ENCODE results near the gene MXI1.
A peak's percentile ranks its signal among the peaks of the same experiment; 100 is the strongest.

The MXI1 gene

DNA sequence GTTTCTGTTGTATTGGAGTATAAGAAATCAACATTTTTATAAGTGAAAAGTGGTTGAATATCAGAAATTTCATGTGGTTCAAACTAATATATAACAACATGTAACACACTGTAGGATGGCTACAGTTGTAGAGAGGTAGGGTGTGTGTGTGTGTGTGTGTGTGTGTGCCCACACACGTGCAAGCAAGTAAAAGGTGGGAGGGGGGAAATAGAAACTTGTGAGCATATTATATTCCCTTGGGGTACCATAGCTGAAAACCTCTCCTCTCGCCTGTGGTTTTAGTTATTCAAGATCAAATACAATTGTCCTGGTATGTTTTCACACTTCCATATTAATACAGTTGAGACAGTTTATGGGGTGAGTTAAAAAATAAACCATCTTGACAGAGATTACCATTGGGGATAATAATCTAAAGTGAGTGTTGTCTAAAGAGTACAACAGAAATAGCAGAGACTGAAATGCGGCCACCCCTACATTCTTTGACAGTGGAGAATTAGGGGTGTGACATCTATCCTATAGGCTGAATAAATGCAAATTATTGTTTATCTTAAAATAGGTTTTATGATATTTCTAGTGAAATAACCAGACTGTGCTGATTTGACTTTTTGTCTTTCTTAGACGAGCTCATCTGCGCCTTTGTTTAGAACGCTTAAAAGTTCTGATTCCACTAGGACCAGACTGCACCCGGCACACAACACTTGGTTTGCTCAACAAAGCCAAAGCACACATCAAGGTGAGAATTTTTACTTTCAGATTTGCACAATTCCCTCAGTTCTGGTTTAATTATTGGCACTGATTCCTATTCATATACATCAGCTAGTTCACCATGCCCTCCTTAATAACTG is 71.4 kb downstream of the MXI1 start:
- no peak for DNase-seq

DNA sequence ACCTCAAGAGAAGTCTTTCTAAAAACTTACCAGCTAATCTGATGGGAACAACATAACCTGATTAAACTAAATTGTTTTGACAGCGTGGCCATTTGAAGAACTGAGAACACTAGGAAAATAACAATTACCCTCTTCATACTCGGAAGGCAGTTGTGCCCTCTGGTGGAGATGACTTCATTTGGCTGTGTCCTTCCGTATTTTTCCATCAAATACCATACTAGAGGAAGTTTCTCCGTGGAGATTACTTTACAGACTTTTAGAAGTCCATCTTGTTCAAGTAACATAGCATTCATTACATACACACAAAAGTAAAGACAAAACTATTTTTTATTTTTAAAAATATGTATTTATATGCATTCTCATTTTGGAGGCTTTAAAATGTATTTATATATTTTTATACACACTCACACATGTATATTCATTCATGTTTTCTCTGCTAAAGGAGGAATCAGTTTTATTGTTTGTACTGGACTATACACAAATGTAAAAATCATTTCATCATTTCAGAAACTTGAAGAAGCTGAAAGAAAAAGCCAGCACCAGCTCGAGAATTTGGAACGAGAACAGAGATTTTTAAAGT is 72.1 kb downstream of the MXI1 start:
- no peak for DNase-seq

DNA sequence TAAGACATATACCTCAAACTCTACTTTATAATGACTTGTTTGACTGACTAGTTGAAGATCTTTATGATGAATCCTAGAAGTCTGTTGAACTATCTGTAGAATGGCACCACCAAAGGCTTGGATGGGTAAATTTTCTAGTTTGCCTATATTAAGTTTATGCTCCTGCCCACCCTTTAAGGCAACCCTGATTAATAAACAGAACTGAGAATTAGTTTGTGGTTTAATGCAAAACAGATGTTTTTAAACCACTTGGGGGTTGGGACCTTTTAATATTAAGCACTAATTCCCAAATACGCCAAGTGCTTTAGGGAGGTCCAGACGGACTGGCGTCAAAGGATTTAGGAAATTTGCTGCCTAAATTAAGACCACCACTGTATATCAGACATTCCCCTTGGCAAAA is 76.9 kb downstream of the MXI1 start:
- DNase-seq = no peak

DNA sequence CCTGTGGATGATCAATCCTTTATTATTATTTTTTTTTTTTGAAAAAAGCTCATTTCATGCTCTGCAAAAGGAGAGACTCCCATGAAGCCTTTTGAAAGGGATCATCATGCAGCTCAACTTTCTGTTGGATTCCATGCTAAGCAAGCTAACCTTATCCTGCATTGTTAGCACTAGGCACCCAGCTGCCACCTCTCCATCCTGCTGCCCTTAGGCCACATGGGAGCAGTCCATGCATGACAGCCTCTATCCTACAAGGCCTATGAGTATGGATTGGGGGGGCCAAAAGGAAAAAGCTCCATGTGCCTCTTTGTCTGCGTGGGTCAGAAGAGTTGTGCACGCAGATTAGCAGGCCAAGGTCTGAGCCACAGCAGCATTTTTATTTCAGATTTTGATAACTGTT is 78.1 kb downstream of the MXI1 start:
- DNase-seq = no peak

DNA sequence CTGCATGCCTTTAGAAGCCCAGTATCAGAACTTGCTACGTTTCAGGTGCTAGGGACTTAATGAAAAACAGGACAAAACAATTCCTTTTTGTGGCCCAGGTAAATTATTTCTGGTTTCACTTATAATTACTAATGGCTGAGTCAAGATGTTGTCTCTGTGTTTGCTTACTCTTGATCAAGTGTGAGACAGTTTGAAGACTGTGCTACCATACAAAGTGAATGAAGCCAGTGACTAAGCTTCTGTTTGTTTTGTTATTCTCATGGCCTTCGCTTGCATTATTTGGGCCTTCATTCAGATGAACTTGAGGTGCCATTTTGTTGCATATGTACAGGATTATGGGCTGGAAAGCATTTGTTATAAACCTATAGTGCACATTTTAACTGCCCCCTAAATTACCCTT is 79.4 kb downstream of the MXI1 start:
- DNase-seq = no peak

DNA sequence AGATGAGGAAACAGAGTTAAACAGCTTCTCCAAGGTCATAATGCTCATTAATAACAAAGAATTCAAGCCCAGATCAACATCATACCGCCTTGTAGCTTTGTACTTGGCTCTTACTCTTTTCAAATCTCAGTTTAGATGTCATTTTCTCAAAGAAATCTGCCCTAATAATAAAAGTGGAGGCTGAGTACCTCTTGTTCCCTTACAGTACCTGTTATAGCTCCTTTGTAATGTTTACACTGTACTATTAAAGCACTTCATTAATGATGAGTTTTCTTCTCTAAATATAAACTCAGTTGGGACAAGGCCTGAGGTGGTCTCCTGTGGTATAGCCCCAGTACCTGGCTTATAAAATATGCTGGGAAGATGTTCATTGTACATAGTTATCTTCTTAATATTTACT is 89.6 kb downstream of the MXI1 start:
- DNase-seq = no peak

DNA sequence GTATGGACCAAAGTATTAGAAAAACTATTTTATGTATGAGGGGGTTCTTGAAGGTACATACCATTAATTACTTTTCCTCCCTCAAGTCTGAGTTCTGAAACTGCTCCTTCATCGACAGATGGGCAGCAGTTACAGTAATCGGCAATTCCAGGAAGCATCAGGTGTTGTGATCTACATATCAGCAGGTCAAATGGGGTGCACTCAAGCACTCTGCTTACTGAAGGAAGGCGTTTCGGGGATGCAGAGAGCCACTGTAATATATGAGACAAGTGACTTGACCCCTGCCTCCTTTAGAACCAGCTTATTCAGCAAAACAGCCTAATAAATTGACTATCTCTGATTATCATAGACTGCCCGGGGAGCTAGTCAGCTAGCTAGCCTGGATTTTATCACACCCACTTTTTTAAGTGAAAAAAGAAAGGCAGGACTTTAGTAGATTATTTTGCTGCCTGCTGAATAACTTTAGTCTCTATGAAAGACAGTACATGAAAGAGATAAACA is 93.1 kb downstream of the MXI1 start:
- DNase-seq = no peak

DNA sequence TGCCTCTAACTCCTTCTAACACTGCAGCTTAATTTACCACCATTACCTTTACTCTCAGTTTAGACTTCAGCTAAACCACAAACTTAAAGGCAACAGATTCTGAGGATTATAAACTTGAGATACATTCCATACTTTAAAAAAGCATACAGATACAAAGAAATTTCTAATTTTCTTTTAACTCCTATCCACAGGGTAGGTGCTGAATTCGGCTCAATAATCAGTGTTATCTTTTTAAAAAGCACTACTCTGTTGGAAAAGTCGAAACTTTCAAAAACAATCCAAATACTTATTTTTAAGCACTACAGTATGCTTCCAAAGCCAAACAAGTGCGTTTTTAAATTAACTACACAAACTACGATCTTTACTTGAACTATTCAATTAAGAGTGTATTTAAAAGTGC is 96.3 kb downstream of the MXI1 start:
- no peak for DNase-seq

DNA sequence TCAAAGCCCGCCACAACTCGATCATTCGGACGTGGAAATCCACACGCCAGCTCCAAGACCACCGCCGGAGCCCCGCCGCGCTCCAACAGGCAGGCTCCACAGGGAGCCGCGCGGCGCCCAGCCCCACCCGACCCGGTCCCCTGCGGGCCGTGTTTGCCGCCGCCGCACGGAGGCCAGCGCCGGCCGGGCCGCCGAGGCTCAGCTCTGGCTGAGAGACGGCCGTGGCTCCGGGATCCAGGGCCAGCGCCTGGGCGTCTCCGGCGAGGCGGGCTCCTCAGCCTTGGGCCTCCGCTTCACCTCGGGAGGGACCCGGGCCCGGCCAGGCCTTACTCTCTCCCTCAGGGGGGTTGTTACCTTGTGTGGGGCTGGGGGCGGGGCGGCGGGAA is 97.0 kb downstream of the MXI1 start:
- no peak for DNase-seq

DNA sequence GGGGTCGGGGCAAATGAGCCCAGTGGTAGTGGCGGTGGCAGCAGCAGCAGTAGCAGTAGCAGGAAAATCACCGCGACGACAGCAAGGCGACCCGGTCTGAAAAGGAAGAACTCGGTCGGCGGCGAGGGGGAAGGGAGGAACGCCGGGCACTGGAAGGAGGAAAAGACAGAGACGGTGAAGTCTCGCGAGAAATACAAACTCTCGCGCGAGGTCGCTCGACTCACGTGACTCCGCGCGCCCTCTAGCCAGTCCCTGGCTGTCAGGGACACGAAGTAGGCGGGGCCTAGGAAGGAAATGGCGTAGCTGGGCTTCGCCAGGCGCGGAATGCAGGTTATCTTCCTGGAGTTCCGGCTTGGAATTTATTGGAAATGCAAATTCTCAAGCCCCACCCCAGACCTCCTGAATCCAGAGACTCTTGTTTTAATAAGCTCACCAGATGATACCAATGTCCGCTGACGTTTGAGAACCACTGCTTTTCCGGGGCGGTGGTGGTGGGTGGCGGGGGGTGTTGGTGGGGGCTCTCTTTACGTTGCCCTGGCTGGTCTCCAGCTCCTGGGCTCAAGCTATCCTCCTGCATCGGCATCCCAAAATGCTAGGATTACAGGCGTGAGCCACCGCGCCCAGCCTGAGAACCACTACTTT is 97.5 kb downstream of the MXI1 start, which contains the start of gene SMNDC1:
Gene SMNDC1, minus strand, starts transcription at position 141 of the 642 bp plus-strand sequence. CDS start 1,333 bp downstream, outside the sequence.
- DNase-seq = peak; percentile 97

DNA sequence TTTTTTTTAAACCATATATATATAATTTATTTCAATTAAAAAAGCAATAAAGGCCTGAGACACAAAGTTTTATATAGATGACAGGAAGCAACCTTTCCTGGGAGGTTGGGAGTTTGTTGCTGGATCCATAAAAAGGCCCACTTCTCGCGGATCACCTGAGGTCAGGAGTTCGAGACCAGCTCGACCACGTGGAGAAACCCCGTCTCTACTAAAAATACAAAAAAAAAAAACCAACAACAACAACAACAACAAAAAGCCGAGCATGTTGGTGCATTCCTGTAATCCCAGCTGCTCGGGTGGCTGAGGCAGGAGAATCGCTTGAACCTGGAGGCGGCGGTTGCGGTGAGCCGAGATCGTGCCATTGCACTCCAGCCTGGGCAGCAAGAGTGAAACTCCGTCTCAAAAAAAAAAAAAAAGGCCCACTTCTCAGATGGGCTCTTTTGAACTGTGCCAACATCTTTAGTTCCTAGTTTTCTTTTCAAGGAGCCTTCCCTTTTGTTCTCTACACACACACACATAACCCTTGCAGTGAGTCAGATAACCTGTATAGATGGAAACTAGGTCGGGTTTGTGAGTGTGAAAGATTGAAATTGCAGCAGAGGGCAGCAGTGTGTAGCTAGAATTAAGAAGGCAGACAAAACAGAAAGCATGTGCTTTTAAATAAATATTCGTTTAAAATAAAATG is 98.5 kb downstream of the MXI1 start:
- DNase-seq = peak; percentile 51

DNA sequence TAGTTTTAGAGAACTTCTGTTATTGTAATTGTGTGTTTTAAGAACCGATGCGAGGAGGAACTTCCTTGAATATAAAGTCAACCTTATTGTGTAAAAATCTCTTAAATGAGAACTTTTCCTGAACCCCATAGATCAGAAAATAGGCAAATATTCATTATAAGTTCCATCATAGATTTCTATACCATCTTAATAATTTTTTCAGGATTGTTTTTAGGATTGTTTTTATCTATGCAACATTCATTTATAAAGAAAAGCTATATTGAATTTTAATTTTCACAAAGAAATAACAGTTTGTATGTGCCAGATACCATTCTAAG is 99.0 kb downstream of the MXI1 start:
- no peak for DNase-seq

DNA sequence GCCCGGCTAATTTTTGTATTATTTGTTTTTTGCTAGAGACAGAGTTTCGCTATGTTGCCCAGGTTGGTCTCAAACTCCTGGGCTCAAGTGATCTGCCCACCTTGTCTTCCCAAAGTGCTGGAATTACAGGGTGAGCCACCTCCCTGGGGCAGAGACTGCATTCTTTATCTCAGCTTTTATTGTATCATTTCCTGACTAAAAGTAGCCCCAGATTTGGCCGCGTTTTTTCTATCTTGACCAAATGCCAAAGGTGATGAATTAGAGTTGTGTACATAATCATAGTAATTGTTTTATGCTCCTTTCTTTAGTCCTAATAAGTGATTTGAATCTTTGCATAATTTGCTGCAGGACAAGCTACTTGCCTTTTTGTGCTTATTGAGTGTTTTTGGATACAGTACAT is 100.4 kb downstream of the MXI1 start:
- no peak for DNase-seq

DNA sequence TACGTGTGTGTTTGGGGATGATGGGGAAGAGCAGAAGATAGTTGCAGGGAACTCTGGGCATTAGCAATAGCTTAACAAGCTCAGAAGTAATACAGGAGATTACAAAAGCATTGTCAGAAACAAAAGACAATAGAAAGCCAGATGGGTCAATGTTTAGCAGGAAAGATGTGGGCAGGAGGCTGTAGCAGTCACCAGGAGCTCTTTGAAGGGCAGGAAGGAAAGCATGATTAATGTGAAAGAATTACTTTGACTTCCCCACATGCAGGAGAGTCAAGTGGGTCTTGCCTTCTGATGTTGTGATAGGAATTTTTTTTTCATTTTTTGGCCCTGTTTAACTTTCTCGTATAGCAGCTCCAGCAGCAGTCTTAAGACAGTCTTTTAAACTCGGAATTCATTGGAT is 103.3 kb downstream of the MXI1 start:
- no peak for DNase-seq

DNA sequence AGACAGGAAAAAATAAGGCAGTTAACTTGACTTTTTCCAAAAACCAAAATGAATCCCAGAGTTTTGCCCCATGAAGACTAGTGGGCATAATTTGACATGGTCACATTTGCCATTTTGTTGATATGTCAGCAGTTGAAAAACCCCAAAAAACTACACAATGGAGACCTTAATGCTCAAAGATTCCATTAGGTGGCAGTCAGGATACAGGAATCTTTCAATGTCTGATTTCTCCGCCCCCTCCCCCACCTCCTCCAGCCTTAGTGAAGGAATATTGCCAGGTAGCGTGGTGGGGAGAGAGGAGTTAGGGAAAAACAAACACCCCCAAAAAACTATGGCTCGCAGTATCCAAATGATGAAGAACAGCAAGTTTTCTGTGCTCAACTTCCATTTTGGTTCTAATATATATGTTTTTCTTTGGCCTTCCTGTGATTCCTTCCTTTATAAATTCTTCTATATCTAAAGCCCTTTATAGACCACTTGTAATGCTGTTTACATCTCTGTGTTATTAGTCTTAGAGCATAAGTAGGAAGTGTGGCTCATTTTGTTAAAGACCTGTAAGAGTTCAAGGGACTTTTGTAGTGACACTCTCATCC is 104.0 kb downstream of the MXI1 start:
- DNase-seq = no peak

DNA sequence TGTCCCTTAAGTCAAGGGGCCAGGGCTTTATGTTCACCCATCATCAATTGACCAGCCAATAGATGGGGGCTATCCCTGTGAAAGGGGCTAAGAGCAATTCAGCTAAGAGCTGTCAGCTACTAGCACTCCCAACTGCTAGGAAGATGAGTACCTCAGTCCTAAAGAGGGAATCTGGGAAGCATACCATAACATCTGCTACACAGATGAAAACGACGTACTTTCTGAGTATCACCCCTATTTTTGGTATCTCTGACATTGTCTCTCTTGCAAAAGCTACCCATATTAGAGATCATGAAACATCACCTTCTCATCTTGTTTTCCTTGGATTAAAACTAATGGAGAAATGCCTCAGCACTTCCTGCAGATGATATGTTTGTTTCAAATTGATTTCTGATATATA is 104.8 kb downstream of the MXI1 start:
- no peak for DNase-seq

DNA sequence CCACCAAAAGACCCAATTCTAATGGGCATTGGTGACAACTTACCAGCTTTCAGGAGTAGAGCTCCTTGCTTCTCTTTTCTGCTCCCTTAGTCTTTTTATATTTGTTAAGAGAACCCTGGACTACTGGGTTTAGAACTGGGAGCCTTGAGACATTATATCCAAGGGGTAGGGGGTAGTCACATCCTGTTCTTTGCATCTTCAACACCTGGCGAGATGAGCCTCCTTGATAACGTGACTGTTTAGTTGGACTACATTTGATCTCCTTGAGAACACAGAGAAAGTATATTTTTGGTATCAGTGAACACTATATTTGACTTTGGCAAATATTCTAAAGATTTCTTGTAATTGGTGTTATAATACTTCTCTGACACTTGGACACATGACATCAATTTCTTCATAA is 106.3 kb downstream of the MXI1 start:
- DNase-seq = no peak

DNA sequence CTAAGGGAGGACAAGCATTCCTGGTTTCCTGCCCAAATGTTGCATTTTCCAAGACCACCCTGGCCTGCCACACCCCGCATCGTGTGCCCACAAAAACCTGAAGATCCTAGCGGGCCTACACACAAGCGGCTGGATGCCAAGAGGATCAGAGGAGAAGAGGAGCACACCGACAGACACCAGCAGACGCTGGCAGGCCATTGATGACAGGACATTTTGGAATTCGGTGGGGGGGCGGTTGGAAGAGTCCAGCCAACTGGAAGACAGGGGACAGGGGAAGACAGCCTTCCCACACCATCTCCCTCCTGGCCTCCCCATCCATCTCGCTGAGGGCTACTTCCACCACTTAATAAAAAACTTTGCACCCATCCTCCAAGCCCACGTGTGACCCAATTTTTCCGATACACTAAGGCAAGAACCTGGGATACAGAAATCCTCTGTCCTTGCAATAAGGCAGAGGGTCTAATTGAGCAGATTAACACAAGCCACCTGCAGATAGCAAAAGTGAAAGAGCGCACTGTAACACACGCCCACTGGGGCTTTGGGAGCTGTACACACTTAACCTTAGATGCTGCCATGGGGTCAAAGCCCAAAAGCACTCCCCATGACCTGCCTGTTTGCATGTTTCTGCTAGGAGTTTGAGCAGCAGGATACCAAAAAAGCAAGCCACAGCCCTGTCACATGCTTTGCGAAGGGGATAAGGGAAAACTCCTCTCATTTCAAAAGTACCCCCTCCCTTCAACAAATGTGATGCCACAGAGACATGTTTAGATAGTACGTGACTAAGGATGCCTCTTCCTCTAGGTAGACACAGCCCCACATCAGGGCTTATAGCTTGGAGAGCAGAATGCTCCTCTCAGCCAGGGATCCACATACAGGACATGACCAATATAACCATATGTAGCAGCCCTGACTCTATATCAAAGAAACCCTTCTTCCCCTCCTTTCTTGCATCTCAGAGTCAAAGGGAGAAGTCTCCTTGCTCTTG is 110.8 kb downstream of the MXI1 start:
- no peak for DNase-seq

DNA sequence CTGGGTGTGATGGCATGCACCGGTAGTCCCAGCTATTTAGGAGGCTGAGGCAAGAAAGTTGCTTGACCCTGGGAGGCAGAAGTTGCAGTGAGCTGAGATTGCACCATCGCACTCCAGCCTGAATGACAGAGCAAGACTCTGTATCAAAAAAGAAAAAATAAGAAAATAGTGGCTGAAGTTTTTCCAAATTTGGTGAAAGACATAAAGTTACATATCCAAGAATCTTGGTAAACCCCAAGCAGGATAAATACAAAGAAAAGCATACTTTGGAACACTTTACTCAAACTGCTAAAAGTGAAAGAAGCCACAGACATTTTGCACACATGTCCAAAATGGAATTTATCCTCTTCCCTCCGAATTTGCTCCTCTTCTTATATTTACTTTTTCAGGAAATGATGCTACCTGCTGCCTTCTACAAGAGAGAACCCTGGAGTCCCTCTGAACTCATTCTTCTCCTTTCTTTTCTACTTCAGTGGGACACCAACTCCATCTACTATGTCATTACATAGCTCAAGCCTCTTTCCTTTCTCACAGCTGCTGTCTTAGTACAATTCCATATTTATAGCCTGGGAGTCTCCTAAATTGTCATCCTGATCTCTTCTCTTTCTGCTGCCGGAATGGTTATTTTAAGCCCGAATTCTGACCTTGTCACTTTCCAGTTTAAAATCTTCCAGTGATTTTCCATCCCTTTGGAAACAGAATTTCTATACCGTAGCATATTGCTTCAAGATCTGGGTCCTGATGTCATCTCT is 114.6 kb downstream of the MXI1 start:
- no peak for DNase-seq

DNA sequence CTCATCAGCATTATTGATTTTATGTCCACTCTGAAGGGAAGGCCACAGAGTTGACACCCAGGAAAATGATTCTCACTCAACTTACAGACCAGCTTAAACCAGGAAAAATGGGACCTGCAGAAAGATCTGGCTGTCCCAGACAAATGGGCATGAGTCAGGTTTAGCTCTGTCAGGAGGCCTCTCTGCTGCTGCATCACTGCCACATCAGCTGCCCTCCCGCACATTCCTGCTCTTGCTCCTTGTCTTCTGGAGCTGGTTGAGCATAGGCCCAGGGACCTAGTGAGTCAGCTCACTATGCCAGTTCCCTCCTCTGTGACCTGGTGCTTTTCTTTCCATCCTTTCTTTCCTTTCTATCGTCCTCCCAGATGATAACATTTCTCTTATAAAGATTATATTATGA is 116.1 kb downstream of the MXI1 start:
- DNase-seq = no peak

DNA sequence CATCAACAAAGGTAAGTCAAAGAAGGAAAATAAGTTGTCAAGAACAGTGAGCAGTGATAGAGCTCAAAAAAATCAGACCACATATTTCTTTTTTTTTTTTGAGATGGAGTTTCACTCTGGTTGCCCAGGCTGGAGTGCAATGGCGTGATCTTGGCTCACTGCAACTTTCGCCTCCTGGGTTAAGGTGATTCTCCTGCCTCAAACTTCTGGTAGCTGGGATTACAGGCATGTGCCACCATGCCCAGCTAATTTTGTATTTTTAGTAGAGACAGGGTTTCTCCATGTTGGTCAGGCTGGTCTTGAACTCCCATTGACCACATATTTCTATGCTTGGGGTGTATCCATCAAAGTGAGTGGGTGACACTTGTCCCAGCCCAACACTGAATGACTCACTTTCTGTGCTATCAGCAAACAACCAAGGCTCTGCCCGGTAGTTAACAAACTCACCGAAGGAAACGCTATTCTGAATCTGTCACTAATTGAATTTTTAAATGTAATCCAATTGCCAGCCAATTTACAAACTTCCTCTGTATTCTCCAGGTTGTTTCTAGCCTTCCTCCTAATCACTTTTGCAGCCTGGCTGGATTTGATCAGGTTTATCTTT is 116.9 kb downstream of the MXI1 start:
- no peak for DNase-seq
